EL (cell line): Measurements from ENCODE around the gene ZNF511.

Source experiments
- DNase-seq: peaks from one replicate; pipeline ENCODE4 v3.0.0-alpha.2; 2016

ZNF511 gene

GRCh38 chr10:133293810-133294119 lies 14.9 kb upstream of the ZNF511 start:
- no peak for DNase-seq

- no peak for DNase-seq
Observed at GRCh38 chr10:133294189-133294588, 14.5 kb upstream of the ZNF511 start.

GRCh38 chr10:133295426-133296320 lies 13.0 kb upstream of the ZNF511 start:
- DNase-seq, result no peak

GRCh38 chr10:133297504-133297903 lies 11.2 kb upstream of the ZNF511 start:
- DNase-seq, result no peak

GRCh38 chr10:133298466-133298865 lies 10.2 kb upstream of the ZNF511 start:
- no peak for DNase-seq

- no peak for DNase-seq
Observed at GRCh38 chr10:133299224-133299623, 9.5 kb upstream of the ZNF511 start.

- no peak for DNase-seq
Observed at GRCh38 chr10:133299738-133300137, 9.0 kb upstream of the ZNF511 start.

- DNase-seq, result no peak
Observed at GRCh38 chr10:133302230-133302629, 6.5 kb upstream of the ZNF511 start.

- no peak for DNase-seq
Observed at GRCh38 chr10:133303206-133303605, 5.5 kb upstream of the ZNF511 start.

- DNase-seq, result no peak
Observed at GRCh38 chr10:133306097-133306476, 2.6 kb upstream of the ZNF511 start.

GRCh38 chr10:133306941-133307379 lies 1.8 kb upstream of the ZNF511 start:
- no peak for DNase-seq

- DNase-seq, result peak; percentile 59
Observed at GRCh38 chr10:133307776-133308420, 816 bp upstream of the ZNF511 start.

- peak; percentile 87 for DNase-seq
Observed at GRCh38 chr10:133309100-133309719, 496 bp downstream of the ZNF511 start.

GRCh38 chr10:133309720-133310398 lies 1.1 kb downstream of the ZNF511 start:
- DNase-seq, result no peak

GRCh38 chr10:133310399-133310755 lies 1.7 kb downstream of the ZNF511 start:
- DNase-seq, result no peak

- DNase-seq, result no peak
Observed at GRCh38 chr10:133310789-133311188, 2.1 kb downstream of the ZNF511 start.

GRCh38 chr10:133311570-133311969 lies 2.9 kb downstream of the ZNF511 start:
- no peak for DNase-seq

GRCh38 chr10:133312016-133312768 lies 3.5 kb downstream of the ZNF511 start:
- DNase-seq, result no peak

GRCh38 chr10:133312769-133313145 lies 4.0 kb downstream of the ZNF511 start:
- no peak for DNase-seq

- DNase-seq, result no peak
Observed at GRCh38 chr10:133313192-133313591, 4.5 kb downstream of the ZNF511 start.

GRCh38 chr10:133314911-133315310 lies 6.2 kb downstream of the ZNF511 start:
- DNase-seq, result no peak

- DNase-seq, result no peak
Observed at GRCh38 chr10:133315847-133316246, 7.1 kb downstream of the ZNF511 start.

- no peak for DNase-seq
Observed at GRCh38 chr10:133316266-133316665, 7.6 kb downstream of the ZNF511 start.
